Measurements from ENCODE around the gene COL6A1.

GRCh38 chr21:45977396-45977795, 4.2 kb upstream of the COL6A1 start:
- no peak for TF ChIP-seq RFX5 (IDR thresholded peaks at IDR 0.05; ENCODE audit: low read length)
- TF ChIP-seq CTCF (IDR thresholded peaks at IDR 0.05): no peak
